Smooth muscle cell (in vitro differentiated cells): ENCODE measurements around the gene BRME1. TPM values are rescaled to one million over a fixed set of nuclear protein-coding genes. Genes with fewer than 3 reads are reported as not detected.

ENCODE experiments used
- DNase-seq: peaks from one replicate; lab custom pipeline; 2025; ENCODE audit not compliant: unreplicated experiment; lab: John Stamatoyannopoulos, UW
- H2AFZ ChIP-seq: fragments of 200-600 bp; sonication (generic); 2 replicates; pipeline ENCODE4 v1.6.0; 2016; ENCODE audit warnings: antibody characterized with exemption, low read depth, mild to moderate bottlenecking
- H3F3A ChIP-seq: fragments of 200-600 bp; sonication (generic); 2 replicates; pipeline ENCODE4 v1.6.0; 2017; ENCODE audit warnings: antibody characterized with exemption, low read depth
- H3K27ac ChIP-seq: fragments of 200-600 bp; sonication (generic); 2 replicates; pipeline ENCODE4 v1.5.1; 2016; ENCODE audit warnings: low read depth, mild to moderate bottlenecking
- H3K27me3 ChIP-seq: fragments of 200-600 bp; sonication (generic); 2 replicates; pipeline ENCODE4 v1.6.1; 2016; ENCODE audit warnings: low read depth, mild to moderate bottlenecking
- H3K36me3 ChIP-seq: fragments of 200-600 bp; sonication (generic); 2 replicates; pipeline ENCODE4 v1.5.1; 2016; ENCODE audit warnings: low read depth
- H3K4me1 ChIP-seq: fragments of 200-600 bp; sonication (generic); 2 replicates; pipeline ENCODE4 v1.5.1; 2016; ENCODE audit warnings: low read depth
- H3K4me2 ChIP-seq: fragments of 200-600 bp; sonication (generic); 2 replicates; pipeline ENCODE4 v1.6.0; 2016; ENCODE audit warnings: mild to moderate bottlenecking
- H3K4me3 ChIP-seq: fragments of 200-600 bp; sonication (generic); 2 replicates; pipeline ENCODE4 v1.5.1; 2016; ENCODE audit warnings: mild to moderate bottlenecking
- H3K79me2 ChIP-seq: fragments of 200-600 bp; sonication (generic); 2 replicates; pipeline ENCODE4 v1.6.0; 2016; ENCODE audit warnings: low read depth, mild to moderate bottlenecking
- H3K9ac ChIP-seq: fragments of 200-600 bp; sonication (generic); 2 replicates; pipeline ENCODE4 v1.6.0; 2016; ENCODE audit warnings: low read depth
- H3K9me3 ChIP-seq: fragments of 200-600 bp; sonication (generic); replicated peaks from 2 replicates; pipeline ENCODE4 v1.5.1; 2016; ENCODE audit warnings: low read depth
- H4K20me1 ChIP-seq: fragments of 200-600 bp; sonication (generic); 2 replicates; pipeline ENCODE4 v1.6.0; 2016; ENCODE audit warnings: low read depth
- WGBS: methylation state at CpG from one replicate; pipeline ENCODE4 v1.1.7; 2016; ENCODE audit warnings: low lambda C conversion rate; 5-methylcytosine and 5-hydroxymethylcytosine counted together
- polyA plus RNA-seq: library from polyadenylated mRNA; unstranded; fragments of >200 nt; fragmentation: Nextera tagmentation; extraction: Ambion mirVana; gene quantifications from 2 replicates; pipeline ENCODE4 v1.2.1, GENCODE V29; 2016
- total RNA-seq: library from RNA; depleted of rRNA; stranded (reverse); fragments of >200 nt; gene quantifications from 2 replicates; pipeline ENCODE4 v1.2.3, GENCODE V29; 2014
- TF ChIP-seq, protein P1 (sequence below): fragments of 200-600 bp; sonication (generic); IDR thresholded peaks from 2 replicates; pipeline ENCODE4 v1.5.1; 2017; ENCODE audit warnings: borderline replicate concordance, mild to moderate bottlenecking, antibody characterized with exemption; ENCODE audit not compliant: insufficient read depth, poor library complexity, severe bottlenecking

Gene BRME1
- total and polyA plus RNA-seq, 2 experiments from 2014 or later = 0.72 to 2.2 TPM

DNA sequence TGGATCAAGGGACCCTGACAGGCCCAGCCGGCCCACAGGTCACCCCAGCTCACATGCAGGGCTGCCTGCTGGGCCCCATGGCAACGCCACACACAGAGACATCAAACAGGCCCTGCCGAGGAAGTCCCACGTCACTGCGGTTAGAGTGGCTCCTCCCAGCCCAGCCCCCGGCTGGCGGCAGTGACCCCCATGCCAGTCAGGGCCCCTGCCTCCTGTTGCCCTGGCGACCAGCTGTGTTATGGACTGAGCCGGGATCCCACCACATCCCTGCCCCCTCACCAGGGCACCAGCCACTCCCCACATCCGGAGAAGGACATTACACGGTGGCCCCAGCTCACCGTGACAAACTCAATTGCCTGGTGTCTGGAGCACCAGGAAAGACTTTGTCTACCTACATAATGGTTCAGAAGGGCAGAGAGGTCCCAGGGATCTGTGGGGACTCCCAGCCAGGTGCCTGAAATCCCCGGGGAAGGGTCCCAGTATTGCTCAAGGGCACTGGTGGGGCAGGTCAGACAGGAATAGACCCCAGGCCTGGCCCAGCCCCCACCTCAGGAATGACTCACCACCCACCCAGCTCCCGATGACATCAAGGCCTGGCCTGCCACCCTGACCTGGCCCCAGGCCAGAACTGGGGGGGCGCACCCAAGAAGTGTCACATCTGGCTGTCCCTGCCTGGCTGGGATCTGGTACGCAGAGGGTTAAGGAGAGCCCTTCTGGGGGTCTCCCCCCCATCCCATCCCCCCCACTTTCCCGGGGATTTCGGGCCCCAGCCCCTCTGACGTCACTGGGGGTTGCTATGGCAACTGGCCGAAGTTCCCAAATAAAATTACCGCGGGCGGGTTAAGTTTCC is 59.1 kb downstream of the BRME1 start:
- DNase-seq = peak; percentile 98
- peak overlapping the region; percentile 100 for H3K9ac ChIP-seq
- H3K79me2 ChIP-seq = peaks cover 13% of the 10 kb centered on the region
- H3K27ac ChIP-seq = peak overlapping the region; percentile 100
- no peaks in the 10 kb centered on the region for H3K27me3 ChIP-seq
- no peaks in the 10 kb centered on the region for H3K9me3 ChIP-seq
- TF ChIP-seq, protein P1, sequence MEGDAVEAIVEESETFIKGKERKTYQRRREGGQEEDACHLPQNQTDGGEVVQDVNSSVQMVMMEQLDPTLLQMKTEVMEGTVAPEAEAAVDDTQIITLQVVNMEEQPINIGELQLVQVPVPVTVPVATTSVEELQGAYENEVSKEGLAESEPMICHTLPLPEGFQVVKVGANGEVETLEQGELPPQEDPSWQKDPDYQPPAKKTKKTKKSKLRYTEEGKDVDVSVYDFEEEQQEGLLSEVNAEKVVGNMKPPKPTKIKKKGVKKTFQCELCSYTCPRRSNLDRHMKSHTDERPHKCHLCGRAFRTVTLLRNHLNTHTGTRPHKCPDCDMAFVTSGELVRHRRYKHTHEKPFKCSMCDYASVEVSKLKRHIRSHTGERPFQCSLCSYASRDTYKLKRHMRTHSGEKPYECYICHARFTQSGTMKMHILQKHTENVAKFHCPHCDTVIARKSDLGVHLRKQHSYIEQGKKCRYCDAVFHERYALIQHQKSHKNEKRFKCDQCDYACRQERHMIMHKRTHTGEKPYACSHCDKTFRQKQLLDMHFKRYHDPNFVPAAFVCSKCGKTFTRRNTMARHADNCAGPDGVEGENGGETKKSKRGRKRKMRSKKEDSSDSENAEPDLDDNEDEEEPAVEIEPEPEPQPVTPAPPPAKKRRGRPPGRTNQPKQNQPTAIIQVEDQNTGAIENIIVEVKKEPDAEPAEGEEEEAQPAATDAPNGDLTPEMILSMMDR = no peak
- no peak overlapping the region for H2AFZ ChIP-seq
- peaks cover 8% of the 10 kb centered on the region for H4K20me1 ChIP-seq
- WGBS = 2% methylated on average over 21 of the region's 23 CpGs
- H3F3A ChIP-seq = peaks cover 56% of the 10 kb centered on the region
- H3K36me3 ChIP-seq = no peaks in the 10 kb centered on the region
- H3K4me2 ChIP-seq = peak overlapping the region; percentile 88
- peak overlapping the region; percentile 58 for H3K4me3 ChIP-seq
- peaks cover 34% of the 10 kb centered on the region for H3K4me1 ChIP-seq

DNA sequence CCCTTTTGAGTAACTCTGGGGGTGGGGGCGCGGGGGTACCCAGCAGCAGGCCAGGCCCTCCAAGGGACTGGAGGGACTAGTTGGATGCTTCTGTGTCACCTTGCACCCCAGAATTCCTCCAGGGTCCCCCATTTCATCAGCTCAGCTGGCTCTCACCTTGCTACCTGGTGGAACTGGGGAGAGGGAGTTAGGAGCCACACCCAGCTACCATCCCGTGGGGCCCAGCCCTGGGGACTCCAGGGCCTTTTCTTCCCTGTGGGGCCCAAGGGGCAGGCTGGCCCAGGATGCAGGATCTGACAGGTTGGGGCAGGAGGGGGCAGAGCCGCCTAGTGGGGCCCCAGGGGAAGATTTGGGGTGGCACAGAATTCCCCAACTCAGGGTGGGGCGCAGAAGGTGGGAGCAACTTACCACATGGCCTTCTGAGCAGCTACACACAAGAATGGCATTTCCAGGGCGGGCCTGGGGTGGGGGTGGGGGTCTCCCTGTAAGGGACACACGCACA is 61.7 kb downstream of the BRME1 start:
- no peak overlapping the region for H3K4me3 ChIP-seq
- no peaks in the 10 kb centered on the region for H3K27me3 ChIP-seq
- no peaks in the 10 kb centered on the region for H3K36me3 ChIP-seq
- H3K4me1 ChIP-seq = peaks cover 31% of the 10 kb centered on the region
- peak overlapping the region; percentile 100 for H3K27ac ChIP-seq
- DNase-seq = no peak
- peak overlapping the region; percentile 87 for H3K4me2 ChIP-seq
- H2AFZ ChIP-seq = no peak overlapping the region
- H4K20me1 ChIP-seq = peaks cover 34% of the 10 kb centered on the region
- TF ChIP-seq, protein P1 = no peak
- peaks cover 39% of the 10 kb centered on the region for H3K79me2 ChIP-seq
- H3K9ac ChIP-seq = peak overlapping the region; percentile 99
- no peaks in the 10 kb centered on the region for H3K9me3 ChIP-seq
- 59% methylated on average over 4 of the region's 7 CpGs for WGBS
- H3F3A ChIP-seq = peaks cover 54% of the 10 kb centered on the region

DNA sequence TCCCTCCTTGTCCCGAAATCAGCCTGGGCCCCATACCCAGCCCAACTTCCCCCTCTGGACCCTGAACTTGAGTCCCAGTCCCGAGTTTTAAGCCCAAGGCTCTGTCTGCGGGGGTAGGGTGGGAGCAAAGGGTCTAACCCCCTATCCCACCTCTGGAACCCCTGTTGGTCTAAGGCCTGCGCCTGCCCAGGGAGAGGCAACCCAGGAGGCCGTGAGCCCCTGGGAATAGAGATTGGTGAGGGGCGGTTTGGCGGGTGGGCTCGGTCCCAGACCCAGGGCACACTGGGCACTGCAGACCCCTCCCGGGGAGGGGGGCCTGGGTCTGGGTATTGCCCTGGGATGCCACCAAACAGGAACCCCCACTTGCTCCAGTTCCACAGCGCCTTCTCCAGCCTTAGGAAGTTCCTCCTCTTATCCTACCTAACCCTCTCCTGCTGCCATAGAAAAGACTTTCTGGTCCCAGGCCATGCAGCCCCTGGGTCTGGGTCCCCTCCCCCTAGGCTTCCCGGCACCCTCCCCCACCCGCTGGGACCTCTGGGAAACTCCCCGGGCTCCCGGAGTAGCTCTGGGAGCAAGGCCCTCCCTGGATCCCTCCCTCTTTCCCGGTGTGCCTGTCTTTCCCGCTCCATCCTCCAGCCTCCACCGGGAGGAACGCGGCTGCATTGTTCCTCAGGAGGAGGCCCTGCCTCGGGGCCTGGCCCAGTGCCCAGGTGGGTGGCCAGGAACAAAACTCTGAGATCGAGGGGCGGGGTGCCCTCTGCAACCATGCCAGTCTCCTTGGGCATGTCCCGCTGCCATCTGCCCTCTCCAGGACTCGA is 62.6 kb downstream of the BRME1 start:
- Histone ChIP-seq H3K9me3 (no peaks in the 10 kb centered on the region), H3K36me3 (no peaks in the 10 kb centered on the region), H3F3A (peaks cover 53% of the 10 kb centered on the region), H2AFZ (no peak overlapping the region), H3K27me3 (no peaks in the 10 kb centered on the region), H3K27ac (peak overlapping the region; percentile 100), H3K4me1 (peaks cover 32% of the 10 kb centered on the region), H3K79me2 (peaks cover 47% of the 10 kb centered on the region), H3K9ac (peak overlapping the region; percentile 99), H4K20me1 (peaks cover 43% of the 10 kb centered on the region), H3K4me3 (peak overlapping the region; percentile 94), H3K4me2 (peak overlapping the region; percentile 87)
- peak; percentile 54 for DNase-seq
- 26% methylated on average over 21 of the region's 24 CpGs for WGBS
- TF ChIP-seq, protein P1 = no peak
